Astrocyte (in vitro differentiated cells and primary cell): Measurements from ENCODE around the gene FLYWCH1. TPM values are rescaled to one million over a fixed set of nuclear protein-coding genes. Genes with fewer than 3 reads are reported as not detected.

ENCODE experiments used
- DNase-seq: peaks from one replicate; pipeline ENCODE4 v3.0.0-alpha.2; 2010; ENCODE audit warnings: low read depth
- FAIRE-seq: peaks from 2 replicates; lab custom pipeline; 2011; peaks lifted over from hg19 to GRCh38; lab: Jason Lieb, UNC
- H2AFZ ChIP-seq: 2 replicates; pipeline ENCODE4 v1.6.0; 2012; ENCODE audit warnings: low read depth, low read length, inconsistent platforms
- H3K27ac ChIP-seq: 2 replicates; pipeline ENCODE4 v1.5.1; 2011; ENCODE audit warnings: low read depth, low read length, inconsistent platforms
- H3K27me3 ChIP-seq: 2 replicates; pipeline ENCODE4 v1.6.0; 2011; ENCODE audit warnings: low read length, inconsistent platforms; ENCODE audit not compliant: insufficient read depth
- H3K36me3 ChIP-seq: 2 replicates; pipeline ENCODE4 v1.5.1; 2011; ENCODE audit warnings: low read length, inconsistent platforms; ENCODE audit not compliant: insufficient read depth
- H3K4me1 ChIP-seq: 2 replicates; pipeline ENCODE4 v1.5.1; 2011; ENCODE audit warnings: low read length, inconsistent platforms; ENCODE audit not compliant: insufficient read depth
- H3K4me2 ChIP-seq: 2 replicates; pipeline ENCODE4 v1.6.0; 2012; ENCODE audit warnings: low read length, inconsistent platforms
- H3K4me3 ChIP-seq: 2 replicates; pipeline ENCODE4 v1.5.1; 2011; ENCODE audit warnings: low read depth, mild to moderate bottlenecking, low read length, inconsistent platforms; ENCODE audit not compliant: insufficient read depth
- H3K79me2 ChIP-seq: 2 replicates; pipeline ENCODE4 v1.6.0; 2012; ENCODE audit warnings: mild to moderate bottlenecking, low read length, inconsistent platforms; ENCODE audit not compliant: insufficient read depth
- H3K9ac ChIP-seq: 2 replicates; pipeline ENCODE4 v1.6.0; 2012; ENCODE audit warnings: mild to moderate bottlenecking, low read length, inconsistent platforms
- H3K9me3 ChIP-seq: 2 replicates; pipeline ENCODE4 v1.5.1; 2012; ENCODE audit warnings: low read depth, mild to moderate bottlenecking, low read length, inconsistent platforms; ENCODE audit not compliant: insufficient read depth
- H4K20me1 ChIP-seq: 2 replicates; pipeline ENCODE4 v1.6.0; 2012; ENCODE audit warnings: low read length, inconsistent platforms; ENCODE audit not compliant: insufficient read depth
- H3K27ac Mint-ChIP-seq: one replicate; pipeline ENCODE4 v1.8.0; 2021; ENCODE audit warnings: mild to moderate bottlenecking, mixed read lengths; ENCODE audit not compliant: unreplicated experiment
- H3K27me3 Mint-ChIP-seq: one replicate; pipeline ENCODE4 v1.8.0; 2021; ENCODE audit warnings: low read depth, mixed read lengths; ENCODE audit not compliant: unreplicated experiment
- H3K36me3 Mint-ChIP-seq: one replicate; pipeline ENCODE4 v1.8.0; 2021; ENCODE audit warnings: low read depth, mixed read lengths; ENCODE audit not compliant: unreplicated experiment
- H3K4me1 Mint-ChIP-seq: one replicate; pipeline ENCODE4 v1.8.0; 2021; ENCODE audit warnings: low read depth, mixed read lengths; ENCODE audit not compliant: unreplicated experiment
- H3K4me3 Mint-ChIP-seq: one replicate; pipeline ENCODE4 v1.8.0; 2021; ENCODE audit warnings: mild to moderate bottlenecking, moderate library complexity, mixed read lengths; ENCODE audit not compliant: unreplicated experiment
- H3K9me3 Mint-ChIP-seq: one replicate; pipeline ENCODE4 v1.8.0; 2021; ENCODE audit warnings: mild to moderate bottlenecking, mixed read lengths; ENCODE audit not compliant: unreplicated experiment
- EZH2 ChIP-seq: IDR thresholded peaks from 2 replicates; pipeline ENCODE4 v1.6.1; 2012; ENCODE audit warnings: mild to moderate bottlenecking, low read length, inconsistent platforms; ENCODE audit not compliant: insufficient read depth
- total RNA-seq: library from RNA; stranded (reverse); gene quantifications from 2 replicates; pipeline ENCODE4 v1.2.1, GENCODE V29; 2021
- TF ChIP-seq, protein P1 (sequence below): IDR thresholded peaks from 2 replicates; pipeline ENCODE4 v1.5.1; 2011; ENCODE audit warnings: low read depth, mild to moderate bottlenecking, inconsistent platforms, low read length, moderate library complexity; ENCODE audit not compliant: insufficient read depth

Gene FLYWCH1
- total RNA-seq, 1 donor from 2014 or later = 58.9 TPM

GRCh38 chr16:2884041-2884451 lies 27.7 kb upstream of the FLYWCH1 start:
- Mint-ChIP-seq H3K27ac (peak overlapping the region; percentile 81), H3K27me3 (no peaks in the 10 kb centered on the region), H3K9me3 (peaks cover 5% of the 10 kb centered on the region), H3K36me3 (peaks cover 3% of the 10 kb centered on the region), H3K4me3 (peak overlapping the region; percentile 91), H3K4me1 (no peaks in the 10 kb centered on the region)
- no peak for DNase-seq
- H3K4me3 ChIP-seq = peak overlapping the region; percentile 70
- peaks cover 6% of the 10 kb centered on the region for H3K4me1 ChIP-seq
- H4K20me1 ChIP-seq = peaks cover 6% of the 10 kb centered on the region
- TF ChIP-seq, protein P1, sequence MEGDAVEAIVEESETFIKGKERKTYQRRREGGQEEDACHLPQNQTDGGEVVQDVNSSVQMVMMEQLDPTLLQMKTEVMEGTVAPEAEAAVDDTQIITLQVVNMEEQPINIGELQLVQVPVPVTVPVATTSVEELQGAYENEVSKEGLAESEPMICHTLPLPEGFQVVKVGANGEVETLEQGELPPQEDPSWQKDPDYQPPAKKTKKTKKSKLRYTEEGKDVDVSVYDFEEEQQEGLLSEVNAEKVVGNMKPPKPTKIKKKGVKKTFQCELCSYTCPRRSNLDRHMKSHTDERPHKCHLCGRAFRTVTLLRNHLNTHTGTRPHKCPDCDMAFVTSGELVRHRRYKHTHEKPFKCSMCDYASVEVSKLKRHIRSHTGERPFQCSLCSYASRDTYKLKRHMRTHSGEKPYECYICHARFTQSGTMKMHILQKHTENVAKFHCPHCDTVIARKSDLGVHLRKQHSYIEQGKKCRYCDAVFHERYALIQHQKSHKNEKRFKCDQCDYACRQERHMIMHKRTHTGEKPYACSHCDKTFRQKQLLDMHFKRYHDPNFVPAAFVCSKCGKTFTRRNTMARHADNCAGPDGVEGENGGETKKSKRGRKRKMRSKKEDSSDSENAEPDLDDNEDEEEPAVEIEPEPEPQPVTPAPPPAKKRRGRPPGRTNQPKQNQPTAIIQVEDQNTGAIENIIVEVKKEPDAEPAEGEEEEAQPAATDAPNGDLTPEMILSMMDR = no peak
- TF ChIP-seq EZH2 = no peak
- peak overlapping the region; percentile 99 for H2AFZ ChIP-seq
- H3K9ac ChIP-seq = peak overlapping the region; percentile 94
- no peaks in the 10 kb centered on the region for H3K36me3 ChIP-seq
- H3K79me2 ChIP-seq = peaks cover 47% of the 10 kb centered on the region
- H3K27ac ChIP-seq = peak overlapping the region; percentile 81
- peaks cover 3% of the 10 kb centered on the region for H3K9me3 ChIP-seq
- FAIRE-seq = no peak
- H3K27me3 ChIP-seq = no peaks in the 10 kb centered on the region
- H3K4me2 ChIP-seq = peak overlapping the region; percentile 97

DNA sequence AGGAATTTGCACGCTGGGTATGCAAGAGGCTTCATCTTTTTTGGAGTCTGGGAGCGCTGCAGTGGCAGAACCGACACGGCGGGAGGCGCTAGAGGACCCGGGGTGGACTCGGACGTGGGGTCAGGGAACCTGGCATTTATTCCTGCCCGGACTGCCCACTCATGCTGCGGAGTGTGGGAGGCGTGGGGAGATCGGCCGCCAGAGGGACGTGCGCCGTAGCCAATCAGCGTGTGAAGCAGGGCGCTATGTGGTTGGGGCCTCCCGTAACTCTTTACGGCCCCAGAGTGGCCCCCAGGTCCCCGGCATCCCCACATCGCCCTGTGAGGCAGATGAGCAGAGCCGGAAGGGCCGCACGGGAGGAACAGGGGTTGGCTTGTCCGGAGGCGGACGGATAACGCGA lies 17.5 kb upstream of the FLYWCH1 start:
- peaks cover 18% of the 10 kb centered on the region for H3K4me1 ChIP-seq
- DNase-seq (no peak), FAIRE-seq (no peak)
- H3K4me3 Mint-ChIP-seq = no peak overlapping the region
- no peak overlapping the region for H2AFZ ChIP-seq
- H3K9ac ChIP-seq = no peak overlapping the region
- no peak overlapping the region for H3K27ac Mint-ChIP-seq
- no peaks in the 10 kb centered on the region for H3K27me3 ChIP-seq
- H3K36me3 ChIP-seq = no peaks in the 10 kb centered on the region
- no peaks in the 10 kb centered on the region for H3K27me3 Mint-ChIP-seq
- H3K79me2 ChIP-seq = peaks cover 12% of the 10 kb centered on the region
- TF ChIP-seq EZH2 = no peak
- TF ChIP-seq, protein P1 = no peak
- H3K4me1 Mint-ChIP-seq = peaks cover 19% of the 10 kb centered on the region
- no peak overlapping the region for H3K4me3 ChIP-seq
- H4K20me1 ChIP-seq = peaks cover 15% of the 10 kb centered on the region
- H3K4me2 ChIP-seq = no peak overlapping the region
- H3K27ac ChIP-seq = no peak overlapping the region
- no peaks in the 10 kb centered on the region for H3K9me3 Mint-ChIP-seq
- no peaks in the 10 kb centered on the region for H3K9me3 ChIP-seq
- peaks cover 7% of the 10 kb centered on the region for H3K36me3 Mint-ChIP-seq

- H3K36me3 ChIP-seq = no peaks in the 10 kb centered on the region
- Mint-ChIP-seq H3K27ac (peak overlapping the region; percentile 88), H3K4me1 (peaks cover 19% of the 10 kb centered on the region), H3K36me3 (peaks cover 7% of the 10 kb centered on the region), H3K4me3 (peak overlapping the region; percentile 34), H3K9me3 (no peaks in the 10 kb centered on the region), H3K27me3 (no peaks in the 10 kb centered on the region)
- no peak overlapping the region for H3K9ac ChIP-seq
- H3K27me3 ChIP-seq = no peaks in the 10 kb centered on the region
- no peaks in the 10 kb centered on the region for H3K9me3 ChIP-seq
- peaks cover 5% of the 10 kb centered on the region for H3K79me2 ChIP-seq
- no peak overlapping the region for H2AFZ ChIP-seq
- peaks cover 16% of the 10 kb centered on the region for H3K4me1 ChIP-seq
- no peak for FAIRE-seq
- no peak overlapping the region for H3K4me3 ChIP-seq
- no peak for TF ChIP-seq EZH2
- TF ChIP-seq, protein P1 = no peak
- H3K27ac ChIP-seq = peak overlapping the region; percentile 1
- peak; percentile 31 for DNase-seq
- H4K20me1 ChIP-seq = peaks cover 12% of the 10 kb centered on the region
- H3K4me2 ChIP-seq = peak overlapping the region; percentile 17
Measured at GRCh38 chr16:2895813-2896212, 15.9 kb upstream of the FLYWCH1 start.
